GM19468 (cell line): ENCODE results near the gene NCEH1.
"Not testable (repeated sequence)": the region's sequence is repeated elsewhere in the genome, so short reads cannot be mapped to it uniquely, and the experiment has no call there.

Experiments used
- ATAC-seq: cut with Tn5 transposase; IDR thresholded peaks from one replicate; pipeline ENCODE4 v1.9.1; 2021; ENCODE audit warnings: mild to moderate bottlenecking, moderate library complexity, moderate number of reproducible peaks; ENCODE audit not compliant: unreplicated experiment; ENCODE audit errors: extremely low read depth

NCEH1 gene

GRCh38 chr3:172617013-172617706 is 93.7 kb downstream of the NCEH1 start:
- ATAC-seq: no peak

- no peak for ATAC-seq
Observed at GRCh38 chr3:172616031-172616461, 94.8 kb downstream of the NCEH1 start.

DNA sequence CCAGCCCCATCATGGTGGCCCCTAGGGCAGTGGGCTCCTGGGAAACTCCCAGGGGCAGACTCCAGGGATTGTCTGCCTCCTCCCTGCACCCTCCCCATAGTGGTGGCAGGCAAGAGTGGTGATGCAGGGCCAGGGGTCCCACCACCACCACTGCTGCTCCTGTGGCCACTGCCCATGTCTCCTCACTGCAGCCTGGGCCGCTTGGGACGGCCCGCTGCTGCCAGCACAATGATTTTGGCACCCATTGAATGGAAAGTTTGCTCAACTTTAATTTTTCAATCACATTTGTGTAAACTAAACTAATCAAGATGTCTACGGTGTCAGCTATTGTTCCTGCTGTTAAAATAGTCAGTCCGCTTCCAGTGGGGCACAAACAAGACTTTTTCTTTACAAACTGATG is 95.6 kb downstream of the NCEH1 start:
- no peak for ATAC-seq

DNA sequence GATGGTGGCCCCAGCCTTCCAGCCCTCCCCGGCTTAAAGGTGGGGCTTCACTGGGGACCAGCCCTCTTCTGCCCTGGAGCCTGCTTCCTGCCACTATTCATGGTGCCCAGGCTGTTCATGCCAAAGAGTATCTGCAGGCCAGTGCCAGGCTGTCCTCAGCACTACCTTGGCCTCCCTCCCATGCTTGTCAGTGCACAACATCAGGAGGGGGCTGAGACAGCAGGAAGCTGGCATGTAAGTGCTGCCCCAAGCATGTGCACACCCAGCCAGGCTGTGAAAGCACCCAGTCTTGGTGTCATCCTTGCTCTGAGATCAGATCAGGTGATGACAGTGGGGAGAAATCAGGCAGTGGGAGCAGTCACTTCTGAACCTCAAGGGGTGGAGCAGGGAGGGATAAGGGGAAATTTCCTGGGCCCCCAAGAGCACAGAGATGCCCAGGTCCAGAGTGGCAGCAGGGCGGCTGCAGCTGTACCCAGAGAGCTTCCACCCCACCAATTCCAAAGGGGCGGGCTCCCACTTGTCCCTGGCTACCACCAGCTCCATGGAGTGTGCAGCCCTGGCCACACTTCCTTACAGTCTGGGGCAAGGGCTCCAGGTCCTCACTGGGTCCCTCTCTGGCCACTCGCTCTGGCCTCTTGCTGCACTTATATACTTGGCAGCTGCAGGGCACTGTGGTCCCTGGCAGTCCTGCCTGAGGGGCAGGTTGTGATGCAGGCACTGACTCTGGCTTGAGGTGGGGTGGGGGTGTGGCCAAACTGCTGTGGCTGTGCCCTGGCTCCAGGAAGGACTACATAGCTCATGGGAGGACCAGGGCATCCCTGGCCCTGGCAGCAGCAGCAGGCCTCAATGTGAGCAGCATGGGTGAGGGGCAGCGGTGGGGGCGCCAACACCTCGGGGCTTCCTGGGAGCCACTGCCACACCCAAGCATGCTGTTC is 96.3 kb downstream of the NCEH1 start:
- no peak for ATAC-seq

GRCh38 chr3:172613845-172614244 is 97.0 kb downstream of the NCEH1 start:
- ATAC-seq: no peak

GRCh38 chr3:172612871-172613678 is 97.8 kb downstream of the NCEH1 start:
- no peak for ATAC-seq

DNA sequence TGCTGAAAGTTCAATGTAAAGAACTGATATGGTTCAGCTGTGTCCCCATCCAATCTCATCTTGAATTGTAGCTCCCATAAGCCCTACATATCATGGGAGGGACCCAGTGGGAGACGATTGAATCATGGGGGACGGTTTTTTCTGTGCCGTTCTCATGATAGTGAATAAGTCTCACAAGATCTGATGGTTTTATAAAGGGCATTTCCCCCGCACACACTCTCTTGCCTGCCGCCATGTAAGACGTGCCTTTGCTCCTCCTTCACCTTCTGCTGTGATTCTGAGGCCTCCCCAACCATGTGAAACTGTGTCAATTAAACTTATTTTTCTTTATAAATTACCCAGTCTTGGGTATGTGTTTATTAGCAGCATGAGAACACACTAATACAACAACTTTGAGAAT is 101.1 kb downstream of the NCEH1 start:
- ATAC-seq: no peak

GRCh38 chr3:172608575-172608974 is 102.3 kb downstream of the NCEH1 start:
- ATAC-seq: no peak

DNA sequence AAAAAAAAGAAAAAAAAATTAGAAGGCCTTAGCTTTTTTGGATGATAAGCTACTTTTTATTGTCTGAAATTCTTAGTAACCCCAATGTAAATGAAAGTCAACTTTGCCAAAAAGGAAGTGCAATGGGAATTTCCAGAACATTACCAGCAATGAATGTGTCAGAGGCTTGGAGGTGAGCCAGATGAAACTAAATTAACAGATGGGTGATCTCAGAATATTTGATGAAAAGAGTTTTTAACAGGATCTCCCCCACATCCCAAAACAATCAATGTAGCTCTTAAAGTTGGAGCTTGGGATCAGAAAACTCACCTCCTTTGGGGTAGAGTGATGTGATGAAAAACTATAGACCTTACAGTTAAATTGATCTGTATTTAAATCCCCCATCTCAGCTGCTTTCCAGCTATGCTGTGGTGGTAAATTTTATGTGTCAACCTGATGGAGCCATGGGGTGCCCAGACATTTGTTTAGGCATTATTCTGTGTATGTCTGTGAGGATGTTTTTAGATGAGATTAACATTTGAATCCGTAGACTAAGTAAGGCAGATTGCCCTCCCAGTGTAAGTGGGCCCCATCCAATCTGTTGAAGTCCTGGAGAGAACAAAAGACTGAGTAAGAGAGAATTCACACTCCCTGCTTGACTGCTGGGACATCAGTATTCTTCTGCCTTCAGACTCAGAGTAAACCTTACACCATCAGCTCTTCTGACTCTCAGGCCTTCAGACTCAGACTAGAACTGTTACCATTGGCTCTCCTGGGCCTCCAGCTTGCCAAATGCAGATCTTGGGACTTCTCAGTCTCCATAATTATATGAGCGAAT is 103.4 kb downstream of the NCEH1 start:
- ATAC-seq: no peak

DNA sequence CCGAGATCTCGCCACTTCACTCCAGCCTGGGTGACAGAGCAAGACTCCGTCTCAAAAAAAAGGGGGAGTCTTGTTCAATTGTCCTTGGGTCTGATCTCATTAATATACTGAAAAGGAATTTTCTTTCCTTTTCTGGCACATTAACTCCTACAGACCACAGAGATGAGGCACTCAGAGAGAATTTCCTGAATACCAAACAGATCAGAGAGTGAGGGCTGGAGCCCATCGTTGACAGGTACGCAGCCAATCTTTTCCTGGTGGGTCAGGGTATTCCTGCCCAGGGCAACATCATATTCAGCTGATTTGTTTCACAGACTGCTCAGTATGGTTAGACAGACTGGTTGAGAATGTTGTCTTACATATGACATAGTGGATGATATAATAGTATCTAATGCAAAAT is 104.8 kb downstream of the NCEH1 start:
- no peak for ATAC-seq

GRCh38 chr3:172604895-172605646 is 105.8 kb downstream of the NCEH1 start:
- ATAC-seq: no peak

DNA sequence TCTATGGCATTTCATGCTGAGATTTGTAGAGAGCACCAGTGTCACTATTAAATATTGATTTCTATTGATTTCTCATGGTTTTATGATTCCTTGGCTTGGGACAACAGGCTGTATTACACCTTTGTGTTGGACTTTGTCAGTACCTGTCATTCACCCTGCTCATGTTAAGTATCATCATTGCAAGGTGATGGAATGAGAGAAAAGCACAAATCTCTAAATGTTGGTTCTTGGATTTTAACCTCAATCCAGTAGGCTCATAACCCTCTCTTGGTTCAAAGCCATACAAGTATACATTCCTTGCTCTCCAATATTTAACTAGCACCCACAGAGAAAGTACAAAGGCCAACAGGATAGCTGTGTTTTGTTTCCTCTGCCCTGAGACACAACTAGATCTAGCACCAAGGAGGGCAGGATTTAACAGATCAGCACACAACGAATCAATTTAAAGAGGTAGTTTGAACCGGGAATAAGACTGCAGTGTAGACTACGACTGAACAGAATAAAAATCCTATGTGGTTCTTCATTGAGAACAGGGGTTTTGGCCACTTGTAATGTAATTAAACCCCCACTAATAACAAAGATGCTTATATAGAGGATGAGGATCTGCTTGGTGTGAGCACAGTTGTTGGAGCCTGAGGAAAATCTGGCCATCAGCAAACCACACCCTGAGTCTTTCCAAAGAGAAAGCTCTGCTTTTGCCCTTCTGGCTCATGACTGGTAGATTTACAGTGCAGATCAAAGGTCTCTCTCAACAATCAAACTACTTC is 109.6 kb downstream of the NCEH1 start:
- ATAC-seq: no peak

DNA sequence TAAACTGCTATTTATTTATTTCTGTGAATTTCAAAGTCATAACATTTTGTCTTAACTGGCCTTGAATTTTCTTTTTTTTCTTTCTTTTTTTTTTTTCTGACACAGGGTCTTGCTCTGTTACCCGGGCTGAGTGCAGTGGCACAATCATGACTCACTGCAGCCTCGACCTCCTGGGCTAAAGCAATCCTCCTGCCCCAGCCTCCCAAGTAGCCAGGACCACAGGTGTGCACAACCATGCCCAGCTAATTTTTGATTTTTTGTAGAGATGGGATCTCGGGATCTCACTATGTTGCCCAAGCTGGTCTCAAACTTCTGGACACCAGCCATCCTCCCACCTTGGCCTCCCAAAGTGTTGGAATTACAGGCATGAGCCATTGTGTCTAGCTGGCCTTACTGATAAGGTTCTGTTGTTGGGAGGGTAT is 110.2 kb downstream of the NCEH1 start:
- no peak for ATAC-seq

DNA sequence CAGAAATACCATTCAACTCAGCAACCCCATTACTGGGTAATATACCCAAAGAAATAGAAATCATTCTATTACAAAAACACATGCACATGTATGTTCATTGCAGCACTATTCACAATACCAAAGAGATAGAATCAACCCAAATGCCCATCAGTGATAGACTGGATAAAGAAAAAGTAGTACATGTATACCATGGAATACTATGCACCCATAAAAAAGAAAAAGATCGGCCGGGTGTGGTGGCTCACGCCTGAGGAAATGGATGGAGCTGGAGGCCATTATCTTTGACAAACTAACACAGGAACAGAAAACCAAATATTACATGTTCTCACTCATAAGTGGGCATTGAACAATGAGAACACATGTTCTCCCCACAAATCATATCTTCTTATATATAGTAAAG is 112.0 kb downstream of the NCEH1 start:
- ATAC-seq: no peak

DNA sequence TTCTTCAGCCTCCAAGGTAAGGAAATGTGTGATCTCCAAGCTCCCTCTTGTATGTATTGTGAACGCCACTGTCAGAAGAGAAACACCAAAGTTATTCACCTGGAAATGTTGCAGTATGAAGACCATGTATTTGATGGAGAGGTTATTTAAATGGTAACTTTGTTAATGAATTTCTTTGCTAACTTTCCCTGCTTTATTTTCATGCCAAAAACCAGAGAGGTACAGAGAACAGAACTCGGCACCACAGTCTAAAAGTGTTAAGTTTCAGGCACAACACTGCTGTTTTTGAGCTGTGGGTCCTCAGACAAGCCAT is 114.5 kb downstream of the NCEH1 start:
- no peak for ATAC-seq

GRCh38 chr3:172595664-172596393 is 115.0 kb downstream of the NCEH1 start:
- no peak for ATAC-seq

DNA sequence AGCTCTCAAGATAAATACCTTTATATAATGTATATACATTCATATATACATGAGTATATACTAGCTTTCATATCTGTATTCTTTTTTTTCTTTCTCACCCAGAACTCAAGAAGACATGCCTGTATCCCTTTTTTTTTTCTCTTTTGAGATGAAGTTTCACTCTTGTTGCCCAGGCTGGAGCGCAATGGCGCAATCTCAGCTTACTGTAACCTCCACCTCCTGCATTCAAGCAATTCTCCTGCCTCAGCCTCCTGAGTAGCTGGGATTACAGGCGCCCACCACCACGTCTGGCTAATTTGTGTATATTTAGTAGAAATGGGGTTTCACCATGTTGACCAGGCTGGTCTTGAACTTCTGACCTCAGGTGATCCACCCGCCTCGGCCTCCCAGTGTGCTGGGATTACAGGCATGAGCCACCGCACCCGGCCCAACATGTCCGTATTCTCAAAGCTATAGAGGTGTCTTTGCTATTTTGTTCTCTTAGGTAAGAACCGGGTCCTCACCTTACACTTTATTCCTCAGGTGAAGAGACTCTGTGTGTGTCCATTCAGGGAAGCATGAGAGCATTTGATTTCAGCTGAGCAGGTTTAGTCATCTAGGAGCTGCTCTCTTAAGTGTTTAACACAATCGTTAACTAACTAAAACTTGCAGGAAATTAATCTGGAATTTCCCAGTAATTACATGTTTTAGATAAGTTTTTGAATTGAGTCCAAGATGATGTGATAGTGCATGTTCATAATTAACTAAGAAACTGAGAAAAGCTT is 115.8 kb downstream of the NCEH1 start:
- ATAC-seq: not testable (repeated sequence)
